ENCODE measurements around the gene DCLK2.

The DCLK2 gene

DNA sequence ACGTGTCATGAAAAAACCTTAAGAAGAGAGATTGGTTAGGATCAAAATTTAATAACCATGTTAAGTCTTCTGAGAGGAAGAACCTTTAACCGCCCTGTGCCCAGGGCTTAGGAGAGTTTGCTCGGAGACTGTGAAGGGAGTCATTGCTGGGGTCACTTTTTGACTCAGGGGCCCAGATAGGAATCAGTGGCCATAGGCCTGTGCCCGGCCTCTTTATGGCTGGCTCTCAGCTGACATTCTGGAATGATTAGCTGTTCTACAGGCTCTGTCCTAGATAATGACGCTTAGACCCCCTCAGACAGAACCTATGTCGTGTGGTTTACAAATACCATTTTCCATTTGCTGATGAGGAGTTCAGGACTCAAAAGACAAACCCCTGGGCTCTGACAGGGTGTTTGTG is 174.1 kb downstream of the DCLK2 start:
- no peak overlapping the region for H3K27ac ChIP-seq (ENCODE audit: low read length, poor library complexity, severe bottlenecking)
- no peak overlapping the region for H4K8ac ChIP-seq (ENCODE audit: low read length)
- DNase-seq: no peak
- H3K36me3 ChIP-seq (ENCODE audit: control insufficient read depth in 1 of 2, insufficient read depth in 2 of 2, low read depth in 1 of 2, low read length in 2 of 2): peaks cover 0 to 46% of the 10 kb centered on the region in 2 experiments
- no peak overlapping the region for H2BK5ac ChIP-seq (ENCODE audit: low read depth, low read length, poor library complexity, severe bottlenecking)
- no peak overlapping the region for H3K14ac ChIP-seq (ENCODE audit: low read length in 2 of 2)
- no peaks in the 10 kb centered on the region for H3K79me1 ChIP-seq (replicated peaks; ENCODE audit: low read length, poor library complexity, severe bottlenecking)
- H2AK5ac ChIP-seq (ENCODE audit: low read length, severe bottlenecking): no peak overlapping the region
- no peak overlapping the region for H3K9ac ChIP-seq (ENCODE audit: low read length)
- no peak overlapping the region for H3K23ac ChIP-seq (ENCODE audit: low read length in 2 of 2)
- H3K27me3 ChIP-seq (ENCODE audit: control insufficient read depth in 1 of 2, insufficient read depth in 1 of 2, low read length in 2 of 2): no peaks in the 10 kb centered on the region
- no peak overlapping the region for H2BK15ac ChIP-seq (ENCODE audit: low read depth, poor library complexity, severe bottlenecking)
- H4K91ac ChIP-seq (ENCODE audit: low read length): no peak overlapping the region
- H2BK12ac ChIP-seq (ENCODE audit: low read length in 2 of 2): no peak overlapping the region
- no peak overlapping the region for H3K4me2 ChIP-seq (ENCODE audit: low read length, poor library complexity, severe bottlenecking)
- 90% methylated on average over 6 of the region's 6 CpGs for WGBS
- H2AFZ ChIP-seq (ENCODE audit: low read depth, low read length): no peak overlapping the region
- no peaks in the 10 kb centered on the region for H3K9me3 ChIP-seq (ENCODE audit: control insufficient read depth, low read length)
- H3K4me1 ChIP-seq (ENCODE audit: control insufficient read depth, insufficient read depth, low read depth, low read length): peaks cover 8% of the 10 kb centered on the region
- no peak overlapping the region for H3K4me3 ChIP-seq (ENCODE audit: insufficient read depth in 1 of 2, low read depth in 1 of 2, low read length in 2 of 2)
- H3K18ac ChIP-seq (ENCODE audit: low read depth in 1 of 2, low read length in 2 of 2): no peak overlapping the region
- H2BK120ac ChIP-seq (ENCODE audit: low read depth, low read length): no peak overlapping the region
- H3K4ac ChIP-seq (ENCODE audit: low read depth in 1 of 2, low read length in 2 of 2): no peak overlapping the region

DNA sequence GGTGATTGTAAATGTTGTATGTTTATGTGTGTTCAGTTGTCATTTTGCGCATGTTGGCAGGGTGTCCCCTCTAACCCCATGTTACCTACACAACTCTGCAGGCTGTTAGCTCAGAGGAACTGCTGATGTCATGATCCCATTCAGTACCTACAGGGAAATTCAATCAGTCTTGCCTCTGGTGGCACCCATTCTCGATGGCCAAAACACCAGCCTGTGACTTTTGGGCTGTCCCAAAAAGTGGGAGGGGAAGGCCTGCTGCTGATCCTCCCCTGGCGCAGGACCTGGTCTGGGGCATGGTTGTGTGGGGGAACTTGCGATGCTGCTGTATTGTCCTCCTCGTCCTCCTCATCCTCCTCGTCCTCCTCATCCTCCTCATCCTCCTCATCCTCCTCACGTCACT is 174.5 kb downstream of the DCLK2 start:
- Histone ChIP-seq H2BK12ac (ENCODE audit: low read length in 2 of 2) (no peak overlapping the region), H3K27ac (ENCODE audit: low read length, poor library complexity, severe bottlenecking) (no peak overlapping the region), H3K9ac (ENCODE audit: low read length) (no peak overlapping the region)

DNA sequence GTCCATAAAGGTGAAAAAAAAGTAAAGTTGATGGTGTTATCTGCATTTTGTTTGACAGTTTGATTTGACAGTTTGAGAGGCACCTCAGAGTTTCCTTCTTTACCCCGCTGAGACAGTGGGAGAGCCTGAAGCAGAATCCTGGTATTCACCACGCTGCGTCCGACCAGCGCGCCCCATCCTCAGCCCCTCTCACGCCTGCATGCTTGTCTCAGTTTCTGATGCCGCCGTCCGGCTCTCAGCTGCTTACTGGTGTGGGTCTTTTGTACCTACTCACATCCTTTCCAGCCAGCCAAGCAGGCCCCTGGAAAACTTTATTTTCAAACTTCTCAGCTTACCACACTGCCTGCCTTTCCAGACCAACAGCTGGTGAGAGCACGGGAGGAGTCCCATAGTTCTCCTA is 175.2 kb downstream of the DCLK2 start:
- DNase-seq: no peak
- Histone ChIP-seq H2BK120ac (ENCODE audit: low read depth, low read length) (no peak overlapping the region), H3K27ac (ENCODE audit: low read length, poor library complexity, severe bottlenecking) (no peak overlapping the region), H3K4me1 (ENCODE audit: control insufficient read depth, insufficient read depth, low read depth, low read length) (peaks cover 6% of the 10 kb centered on the region), H2BK15ac (ENCODE audit: low read depth, poor library complexity, severe bottlenecking) (no peak overlapping the region), H3K23ac (ENCODE audit: low read length in 2 of 2) (no peak overlapping the region), H3K9ac (ENCODE audit: low read length) (no peak overlapping the region), H3K4me2 (ENCODE audit: low read length, poor library complexity, severe bottlenecking) (no peak overlapping the region), H3K18ac (ENCODE audit: low read depth in 1 of 2, low read length in 2 of 2) (no peak overlapping the region), H2AK5ac (ENCODE audit: low read length, severe bottlenecking) (no peak overlapping the region), H4K8ac (ENCODE audit: low read length) (no peak overlapping the region), H3K4me3 (ENCODE audit: insufficient read depth in 1 of 2, low read depth in 1 of 2, low read length in 2 of 2) (no peak overlapping the region), H3K27me3 (ENCODE audit: control insufficient read depth in 1 of 2, insufficient read depth in 1 of 2, low read length in 2 of 2) (no peaks in the 10 kb centered on the region), H2AFZ (ENCODE audit: low read depth, low read length) (no peak overlapping the region), H3K36me3 (ENCODE audit: control insufficient read depth in 1 of 2, insufficient read depth in 2 of 2, low read depth in 1 of 2, low read length in 2 of 2) (peaks cover 0 to 51% of the 10 kb centered on the region in 2 experiments), H4K91ac (ENCODE audit: low read length) (no peak overlapping the region), H2BK12ac (ENCODE audit: low read length in 2 of 2) (no peak overlapping the region), H2BK5ac (ENCODE audit: low read depth, low read length, poor library complexity, severe bottlenecking) (no peak overlapping the region), H3K9me3 (ENCODE audit: control insufficient read depth, low read length) (no peaks in the 10 kb centered on the region), H3K79me1 (replicated peaks; ENCODE audit: low read length, poor library complexity, severe bottlenecking) (no peaks in the 10 kb centered on the region), H3K4ac (ENCODE audit: low read depth in 1 of 2, low read length in 2 of 2) (no peak overlapping the region), H3K14ac (ENCODE audit: low read length in 2 of 2) (no peak overlapping the region)
- WGBS: 97% methylated on average over 11 of the region's 11 CpGs

More for the DNA sequence above, 174.5 kb downstream of the DCLK2 start:
- DNase-seq: no peak
- Histone ChIP-seq H3K9me3 (ENCODE audit: control insufficient read depth, low read length) (no peaks in the 10 kb centered on the region), H3K23ac (ENCODE audit: low read length in 2 of 2) (no peak overlapping the region), H3K4ac (ENCODE audit: low read depth in 1 of 2, low read length in 2 of 2) (no peak overlapping the region), H2AK5ac (ENCODE audit: low read length, severe bottlenecking) (no peak overlapping the region), H3K4me3 (ENCODE audit: insufficient read depth in 1 of 2, low read depth in 1 of 2, low read length in 2 of 2) (no peak overlapping the region), H3K79me1 (replicated peaks; ENCODE audit: low read length, poor library complexity, severe bottlenecking) (no peaks in the 10 kb centered on the region), H2BK5ac (ENCODE audit: low read depth, low read length, poor library complexity, severe bottlenecking) (no peak overlapping the region), H4K8ac (ENCODE audit: low read length) (no peak overlapping the region), H3K4me2 (ENCODE audit: low read length, poor library complexity, severe bottlenecking) (no peak overlapping the region), H2AFZ (ENCODE audit: low read depth, low read length) (no peak overlapping the region), H3K14ac (ENCODE audit: low read length in 2 of 2) (no peak overlapping the region), H3K4me1 (ENCODE audit: control insufficient read depth, insufficient read depth, low read depth, low read length) (peaks cover 8% of the 10 kb centered on the region), H2BK120ac (ENCODE audit: low read depth, low read length) (no peak overlapping the region), H4K91ac (ENCODE audit: low read length) (no peak overlapping the region), H3K36me3 (ENCODE audit: control insufficient read depth in 1 of 2, insufficient read depth in 2 of 2, low read depth in 1 of 2, low read length in 2 of 2) (peaks cover 0 to 50% of the 10 kb centered on the region in 2 experiments), H2BK15ac (ENCODE audit: low read depth, poor library complexity, severe bottlenecking) (no peak overlapping the region), H3K27me3 (ENCODE audit: control insufficient read depth in 1 of 2, insufficient read depth in 1 of 2, low read length in 2 of 2) (no peaks in the 10 kb centered on the region), H3K18ac (ENCODE audit: low read depth in 1 of 2, low read length in 2 of 2) (no peak overlapping the region)
- WGBS: 94% methylated on average over 5 of the region's 7 CpGs

DNA sequence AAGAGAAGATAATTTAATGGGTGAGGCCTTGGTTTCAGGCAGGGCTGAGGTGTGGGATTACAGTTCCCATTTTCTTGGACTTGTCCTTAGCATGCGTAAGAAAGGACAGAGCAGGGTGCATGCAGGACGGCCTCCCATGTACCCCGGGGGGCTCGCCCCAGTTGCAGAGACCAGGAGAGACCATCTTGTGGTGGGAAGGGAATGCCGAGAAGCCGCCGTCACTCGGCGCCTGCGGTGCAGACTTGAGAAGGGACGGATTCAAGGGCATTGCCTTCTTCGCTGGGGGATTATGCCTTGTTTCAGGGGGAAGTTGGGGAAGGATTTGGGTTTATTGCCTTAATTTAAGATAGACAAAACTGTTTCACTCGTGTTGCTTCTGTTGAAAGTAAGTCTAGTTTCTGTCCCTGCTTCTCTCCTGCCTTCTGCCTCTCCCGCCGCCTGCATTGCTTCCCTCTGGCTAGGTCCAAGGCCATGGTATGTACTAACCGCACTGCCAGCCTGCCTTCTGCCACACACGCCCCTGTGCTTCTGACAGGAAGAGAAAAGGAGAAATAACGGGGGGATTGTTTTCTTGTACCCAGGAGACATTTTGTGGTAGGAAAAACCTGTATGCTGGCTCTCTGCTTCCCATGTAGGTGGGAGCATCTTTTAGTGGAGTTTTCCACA is 175.9 kb downstream of the DCLK2 start:
- no peak overlapping the region for H3K4me3 ChIP-seq (ENCODE audit: insufficient read depth in 1 of 2, low read depth in 1 of 2, low read length in 2 of 2)
- H3K79me1 ChIP-seq (replicated peaks; ENCODE audit: low read length, poor library complexity, severe bottlenecking): no peaks in the 10 kb centered on the region
- peaks cover 5% of the 10 kb centered on the region for H3K4me1 ChIP-seq (ENCODE audit: control insufficient read depth, insufficient read depth, low read depth, low read length)
- H3K9me3 ChIP-seq (ENCODE audit: control insufficient read depth, low read length): no peaks in the 10 kb centered on the region
- H2BK120ac ChIP-seq (ENCODE audit: low read depth, low read length): no peak overlapping the region
- no peak overlapping the region for H2BK15ac ChIP-seq (ENCODE audit: low read depth, poor library complexity, severe bottlenecking)
- H2BK12ac ChIP-seq (ENCODE audit: low read length in 2 of 2): no peak overlapping the region
- no peak overlapping the region for H3K23ac ChIP-seq (ENCODE audit: low read length in 2 of 2)
- no peak overlapping the region for H3K4ac ChIP-seq (ENCODE audit: low read depth in 1 of 2, low read length in 2 of 2)
- H3K27ac ChIP-seq (ENCODE audit: low read length, poor library complexity, severe bottlenecking): no peak overlapping the region
- H3K14ac ChIP-seq (ENCODE audit: low read length in 2 of 2): no peak overlapping the region
- no peak overlapping the region for H3K4me2 ChIP-seq (ENCODE audit: low read length, poor library complexity, severe bottlenecking)
- H3K18ac ChIP-seq (ENCODE audit: low read depth in 1 of 2, low read length in 2 of 2): no peak overlapping the region
- no peak overlapping the region for H3K9ac ChIP-seq (ENCODE audit: low read length)
- 97% methylated on average over 18 of the region's 18 CpGs for WGBS
- H3K36me3 ChIP-seq (ENCODE audit: control insufficient read depth in 1 of 2, insufficient read depth in 2 of 2, low read depth in 1 of 2, low read length in 2 of 2): peaks cover 0 to 51% of the 10 kb centered on the region in 2 experiments
- no peak overlapping the region for H2BK5ac ChIP-seq (ENCODE audit: low read depth, low read length, poor library complexity, severe bottlenecking)
- H4K91ac ChIP-seq (ENCODE audit: low read length): no peak overlapping the region
- no peak overlapping the region for H4K8ac ChIP-seq (ENCODE audit: low read length)
- H2AK5ac ChIP-seq (ENCODE audit: low read length, severe bottlenecking): no peak overlapping the region
- no peak for DNase-seq
- H2AFZ ChIP-seq (ENCODE audit: low read depth, low read length): no peak overlapping the region
- no peaks in the 10 kb centered on the region for H3K27me3 ChIP-seq (ENCODE audit: control insufficient read depth in 1 of 2, insufficient read depth in 1 of 2, low read length in 2 of 2)
